ENCODE data around the gene TMEM138.
"Not testable (repeated sequence)": the region's sequence is repeated elsewhere in the genome, so short reads cannot be mapped to it uniquely, and the experiment has no call there.

Gene TMEM138

GRCh38 chr11:61364012-61364675, 2.0 kb downstream of the TMEM138 start:
- FAIRE-seq: no peak
- no peak for DNase-seq (ENCODE audit: low spot score)

GRCh38 chr11:61367406-61367805, 5.2 kb downstream of the TMEM138 start:
- DNase-seq (ENCODE audit: low spot score): no peak
- no peak for FAIRE-seq

GRCh38 chr11:61368646-61369045, 6.5 kb downstream of the TMEM138 start:
- DNase-seq (ENCODE audit: low spot score): no peak

GRCh38 chr11:61369372-61370348, 7.5 kb downstream of the TMEM138 start:
- no peak for FAIRE-seq
- DNase-seq (ENCODE audit: low spot score): no peak

More at GRCh38 chr11:61368646-61369045, 6.5 kb downstream of the TMEM138 start:
- FAIRE-seq: no peak

- FAIRE-seq (no peak), DNase-seq (ENCODE audit: low spot score) (no peak)
Observed at GRCh38 chr11:61370349-61371005, 8.3 kb downstream of the TMEM138 start.

GRCh38 chr11:61372659-61373420, 10.7 kb downstream of the TMEM138 start:
- no peak for DNase-seq (ENCODE audit: low spot score)
- FAIRE-seq: no peak

- FAIRE-seq (no peak), DNase-seq (ENCODE audit: low spot score) (no peak)
Observed at GRCh38 chr11:61375761-61376108, 13.6 kb downstream of the TMEM138 start.

- FAIRE-seq (no peak), DNase-seq (ENCODE audit: low spot score) (no peak)
Observed at GRCh38 chr11:61377461-61378160, 15.4 kb downstream of the TMEM138 start.

GRCh38 chr11:61378713-61379313, 16.6 kb downstream of the TMEM138 start:
- FAIRE-seq (no peak), DNase-seq (ENCODE audit: low spot score) (no peak)

- no peak for FAIRE-seq
- no peak for DNase-seq (ENCODE audit: low spot score)
Observed at GRCh38 chr11:61380884-61381283, 18.7 kb downstream of the TMEM138 start.

GRCh38 chr11:61383859-61384258, 21.7 kb downstream of the TMEM138 start:
- DNase-seq (ENCODE audit: low spot score): not testable (repeated sequence)

GRCh38 chr11:61384271-61385242, 22.4 kb downstream of the TMEM138 start:
- DNase-seq (ENCODE audit: low spot score) (no peak), FAIRE-seq (no peak)

More at GRCh38 chr11:61383859-61384258, 21.7 kb downstream of the TMEM138 start:
- FAIRE-seq: not testable (repeated sequence)

GRCh38 chr11:61390161-61390560, 28.0 kb downstream of the TMEM138 start:
- FAIRE-seq: no peak
- DNase-seq (ENCODE audit: low spot score): no peak

GRCh38 chr11:61392981-61393595, 30.9 kb downstream of the TMEM138 start:
- FAIRE-seq: no peak

GRCh38 chr11:61401173-61401572, 39.0 kb downstream of the TMEM138 start:
- FAIRE-seq (no peak), DNase-seq (ENCODE audit: low spot score) (no peak)

More at GRCh38 chr11:61392981-61393595, 30.9 kb downstream of the TMEM138 start:
- no peak for DNase-seq (ENCODE audit: low spot score)

GRCh38 chr11:61401573-61401972, 39.4 kb downstream of the TMEM138 start:
- no peak for DNase-seq (ENCODE audit: low spot score)

GRCh38 chr11:61403658-61404057, 41.5 kb downstream of the TMEM138 start:
- DNase-seq (ENCODE audit: low spot score) (no peak), FAIRE-seq (no peak)

More at GRCh38 chr11:61401573-61401972, 39.4 kb downstream of the TMEM138 start:
- no peak for FAIRE-seq

GRCh38 chr11:61404103-61404502, 41.9 kb downstream of the TMEM138 start:
- FAIRE-seq (no peak), DNase-seq (ENCODE audit: low spot score) (no peak)
